IMR-90 (cell line): Measurements from ENCODE around the gene MYDGF.

Source experiments
- BHLHE40 ChIP-seq: fragments of 150-350 bp; IDR thresholded peaks from 2 replicates; pipeline ENCODE4 v1.6.1; 2016; ENCODE audit warnings: mild to moderate bottlenecking, low read depth, low read length
- CHD1 ChIP-seq: IDR thresholded peaks from 2 replicates; pipeline ENCODE4 v1.6.1; 2012; ENCODE audit warnings: low read depth, low read length, improper control_type of control experiment
- CTCF ChIP-seq: conservative IDR thresholded peaks from 2 replicates; pipeline ENCODE4 v1.5.1; 2012; ENCODE audit warnings: mild to moderate bottlenecking, low read depth, low read length, improper control_type of control experiment
- ELK1 ChIP-seq: fragments of 150-350 bp; IDR thresholded peaks from 2 replicates; pipeline ENCODE4 v1.6.1; 2016; ENCODE audit warnings: low read depth, mild to moderate bottlenecking, low read length, moderate library complexity, borderline replicate concordance
- FOS ChIP-seq: fragments of 150-350 bp; IDR thresholded peaks from 2 replicates; pipeline ENCODE4 v1.6.1; 2016; ENCODE audit warnings: low read depth, low read length
- MAFK ChIP-seq: IDR thresholded peaks from 2 replicates; pipeline ENCODE4 v1.6.1; 2012; ENCODE audit warnings: low read depth, low read length, improper control_type of control experiment
- MXI1 ChIP-seq: IDR thresholded peaks from 2 replicates; pipeline ENCODE4 v1.6.1; 2012; ENCODE audit warnings: low read depth, mild to moderate bottlenecking, low read length, moderate library complexity, borderline replicate concordance
- POLR2A ChIP-seq: IDR thresholded peaks from 2 replicates; pipeline ENCODE4 v1.6.1; 2012; ENCODE audit warnings: mild to moderate bottlenecking, low read depth, low read length
- RAD21 ChIP-seq: IDR thresholded peaks from 2 replicates; pipeline ENCODE4 v1.6.1; 2012; ENCODE audit warnings: low read length, improper control_type of control experiment
- RCOR1 ChIP-seq: IDR thresholded peaks from 2 replicates; pipeline ENCODE4 v1.6.1; 2012; ENCODE audit warnings: mild to moderate bottlenecking, low read length, improper control_type of control experiment; ENCODE audit not compliant: insufficient replicate concordance
- RFX5 ChIP-seq: IDR thresholded peaks from 2 replicates; pipeline ENCODE4 v1.8.0; 2012; ENCODE audit warnings: low read depth, mild to moderate bottlenecking, low read length, moderate library complexity
- SMC3 ChIP-seq: fragments of 150-350 bp; IDR thresholded peaks from 2 replicates; pipeline ENCODE4 v1.6.1; 2016; ENCODE audit warnings: low read depth, mild to moderate bottlenecking, antibody characterized with exemption, low read length, moderate library complexity
- USF2 ChIP-seq: fragments of 150-350 bp; IDR thresholded peaks from 2 replicates; pipeline ENCODE4 v1.6.1; 2017; ENCODE audit warnings: mild to moderate bottlenecking, antibody characterized with exemption, low read length, low read depth

- TF ChIP-seq RFX5 (no peak), CTCF (no peak), MXI1 (no peak), FOS (no peak), BHLHE40 (no peak), MAFK (no peak), RAD21 (no peak), CHD1 (no peak), POLR2A (no peak), USF2 (no peak), RCOR1 (no peak), ELK1 (no peak), SMC3 (no peak)
Observed at GRCh38 chr19:4688587-4688986, 18.4 kb upstream of the MYDGF start.
